Embryonic facial prominence (tissue), 1 donor: Measurements from ENCODE around the gene ANTXR1.

Experiments used
- DNase-seq: peaks from one replicate; pipeline ENCODE4 v3.0.0-alpha.2; 2016; ENCODE audit errors: extremely low spot score

Gene ANTXR1

DNA sequence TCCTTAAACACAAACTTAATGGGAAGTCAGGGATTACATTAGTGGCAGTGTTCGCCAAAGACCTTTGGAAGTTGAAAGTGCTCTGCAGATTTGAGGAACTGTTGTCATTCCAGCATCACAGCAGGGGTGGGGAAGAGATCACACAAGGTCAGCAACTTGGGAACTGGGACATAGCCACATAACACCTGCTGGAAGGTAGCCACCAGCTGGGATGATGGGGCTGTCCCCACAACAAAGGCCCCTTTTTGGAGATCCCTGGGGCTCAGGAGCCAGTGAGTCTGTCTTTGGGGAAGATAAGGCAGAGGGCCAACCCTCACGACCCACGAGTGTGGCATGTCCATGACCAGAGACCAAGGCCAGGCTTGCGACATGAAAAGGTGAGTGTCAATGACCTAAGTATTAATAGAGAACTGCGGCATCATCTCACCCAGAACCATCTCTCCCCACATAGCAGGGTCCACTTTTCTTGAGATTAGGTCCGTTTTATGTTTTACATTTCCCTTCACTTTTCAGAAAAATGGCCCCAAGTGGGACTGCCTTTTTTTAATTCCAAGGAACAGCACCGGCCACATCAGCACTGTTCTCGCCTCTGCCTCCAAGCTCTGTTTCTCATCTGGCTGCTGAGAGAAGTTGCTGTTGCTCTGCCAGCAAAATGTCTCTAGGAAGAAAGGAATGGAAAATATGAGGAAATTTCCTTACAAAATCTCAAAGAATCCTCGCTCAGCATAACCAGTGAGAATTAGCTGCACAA lies 267.1 kb downstream of the ANTXR1 start:
- no peak for DNase-seq

DNA sequence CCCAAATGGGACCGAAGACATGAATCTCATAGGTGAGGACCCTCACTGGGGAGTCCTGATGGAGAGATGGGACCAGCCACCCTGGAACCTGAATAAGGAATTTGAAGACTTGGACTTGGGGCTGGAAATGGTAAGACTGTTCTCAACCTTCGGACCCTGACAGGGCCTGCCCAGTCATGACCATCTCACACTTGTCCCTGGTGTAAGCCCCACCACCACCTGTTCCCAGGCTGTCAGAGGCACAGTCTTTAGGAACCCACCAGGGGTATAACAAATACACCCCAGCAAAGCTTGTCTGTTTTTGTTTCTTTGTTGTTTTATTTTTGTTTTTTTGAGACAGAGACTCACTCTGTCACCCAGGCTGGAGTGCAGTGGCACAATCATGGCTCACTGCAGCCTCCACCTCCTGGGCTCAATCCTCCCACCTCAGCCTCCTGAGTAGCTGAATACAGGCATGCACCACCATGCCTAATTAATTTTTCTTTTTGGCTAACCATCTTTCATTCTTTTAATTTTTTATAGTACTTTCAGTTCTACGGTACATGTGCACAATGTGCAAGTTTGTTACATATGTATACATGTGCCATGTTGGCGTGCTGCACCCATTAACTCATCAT lies 267.9 kb downstream of the ANTXR1 start:
- DNase-seq = no peak

DNA sequence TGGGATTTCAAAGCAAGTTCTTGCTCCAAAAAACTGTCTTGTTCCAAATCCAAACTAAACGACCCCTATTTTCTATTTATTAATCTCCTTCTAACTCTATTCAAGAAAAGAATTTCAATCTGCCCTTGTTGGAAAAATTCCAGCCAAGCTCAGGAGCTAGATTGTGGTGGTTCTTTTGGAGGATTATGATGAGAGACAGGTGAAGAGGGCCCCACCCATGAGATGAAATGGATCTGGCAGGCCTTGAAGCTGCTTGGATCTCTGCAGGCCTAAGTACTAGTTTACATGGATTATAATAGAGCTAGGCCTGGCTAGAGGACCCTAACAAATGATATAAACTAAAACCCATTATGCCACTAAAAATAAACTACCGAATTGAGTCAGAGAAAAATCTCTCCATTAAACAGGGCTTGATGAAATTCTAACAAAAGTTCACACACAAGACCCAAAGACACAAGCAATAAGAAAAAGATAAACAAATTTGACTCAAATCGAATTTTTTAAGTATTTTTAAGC lies 272.5 kb downstream of the ANTXR1 start:
- no peak for DNase-seq

DNA sequence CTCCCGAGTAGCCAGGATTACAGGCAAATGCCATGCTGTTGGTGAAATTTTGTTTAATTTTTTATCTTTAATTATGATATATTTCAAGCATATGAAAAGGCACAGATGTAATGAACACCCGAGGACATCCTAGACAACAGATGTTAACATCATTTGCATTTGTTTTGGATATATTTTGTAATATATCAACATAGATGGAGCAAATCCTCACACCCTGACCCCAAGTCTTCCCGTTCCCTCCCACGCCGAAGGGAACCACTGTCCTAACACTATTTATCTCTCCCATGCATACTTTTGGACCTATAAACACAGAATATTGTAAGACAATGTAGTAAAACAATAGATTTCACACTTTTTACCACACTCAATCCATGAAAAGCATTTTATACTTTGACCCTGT lies 274.6 kb downstream of the ANTXR1 start:
- no peak for DNase-seq

DNA sequence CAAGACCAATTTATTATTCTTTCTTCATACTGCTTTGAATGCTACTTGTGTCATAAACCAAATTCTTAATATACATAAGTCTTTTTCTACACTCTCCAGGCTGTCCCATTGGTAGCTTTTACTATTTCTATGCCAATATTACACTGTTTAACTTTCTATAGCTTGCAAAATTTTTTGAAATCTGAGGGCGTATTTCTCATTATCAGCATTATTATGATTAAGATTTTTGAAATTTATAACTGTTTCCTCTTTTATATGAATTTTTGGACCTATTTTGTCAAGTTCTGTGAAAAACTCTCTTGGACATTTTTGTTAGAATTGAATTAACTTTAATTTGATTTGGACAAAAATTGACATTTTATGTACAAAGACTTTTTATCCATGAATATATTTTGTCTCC lies 275.4 kb downstream of the ANTXR1 start:
- no peak for DNase-seq

DNA sequence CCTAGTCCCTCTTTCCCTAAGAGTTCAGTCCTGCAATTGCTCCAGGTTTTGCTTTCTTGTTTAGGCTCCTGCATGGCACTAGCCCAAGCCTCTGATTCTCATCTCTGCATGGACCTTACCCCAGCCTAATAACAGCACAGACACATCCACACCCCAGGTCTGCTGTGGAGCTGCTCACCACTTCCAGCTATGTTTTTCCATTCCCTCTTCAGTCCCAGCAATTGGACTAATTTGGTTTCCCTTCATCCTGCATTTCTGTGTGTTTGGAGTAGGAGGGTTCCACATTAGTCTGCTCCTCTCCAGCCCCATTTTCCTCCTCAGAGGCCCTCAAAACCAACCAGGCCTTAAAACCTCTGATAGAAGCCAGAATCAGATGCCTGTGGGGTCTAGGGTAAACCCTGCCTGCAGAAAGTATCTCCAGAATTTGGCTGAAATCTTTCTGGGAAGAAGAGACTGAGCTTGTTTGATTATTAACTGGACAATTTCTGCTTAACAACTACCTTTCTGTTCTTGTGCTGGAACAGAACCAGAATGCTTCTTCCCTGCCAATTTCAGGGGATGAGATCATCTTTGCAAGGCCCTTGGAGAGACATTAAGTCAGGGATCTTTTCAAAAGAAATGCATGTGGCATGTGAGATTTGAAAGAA lies 278.1 kb downstream of the ANTXR1 start:
- DNase-seq = no peak

DNA sequence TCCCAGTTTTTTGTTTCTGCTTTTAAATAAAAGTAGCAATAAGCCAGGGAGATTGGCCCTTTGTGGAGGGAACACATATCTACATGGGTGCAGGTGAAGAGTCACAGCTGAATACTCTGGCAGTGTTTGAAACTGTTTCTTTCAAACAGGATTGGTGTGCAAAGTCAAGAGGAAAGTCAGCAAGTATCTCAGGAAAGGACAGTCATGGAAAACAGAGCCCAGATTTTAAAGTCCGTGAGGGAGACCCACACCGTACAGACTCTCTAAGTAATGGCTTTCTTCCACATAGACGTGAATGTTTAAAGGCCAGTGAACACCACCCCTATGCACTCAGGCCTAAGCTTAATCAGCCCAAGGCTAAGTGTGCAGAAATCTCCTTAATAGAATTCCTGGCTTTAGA lies 278.7 kb downstream of the ANTXR1 start:
- DNase-seq = no peak

DNA sequence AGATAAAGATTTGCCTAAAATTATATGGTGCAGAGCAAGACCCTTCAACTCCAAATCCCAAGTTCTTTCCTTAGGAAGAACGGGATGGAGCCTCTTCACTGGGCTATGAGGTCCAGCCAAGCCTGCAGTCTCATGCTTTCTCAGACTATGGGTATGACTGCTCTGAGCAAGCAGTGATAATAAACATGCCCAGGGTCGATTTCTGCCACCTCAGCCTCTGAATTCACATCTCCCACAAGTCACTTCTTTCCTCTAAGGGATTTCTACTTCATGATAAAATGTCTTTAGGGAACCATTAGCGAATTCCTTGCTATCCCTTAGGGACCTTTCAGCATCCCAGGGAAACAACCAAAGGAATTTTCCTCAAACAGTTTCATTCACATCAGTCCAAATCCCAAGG lies 279.3 kb downstream of the ANTXR1 start:
- no peak for DNase-seq

DNA sequence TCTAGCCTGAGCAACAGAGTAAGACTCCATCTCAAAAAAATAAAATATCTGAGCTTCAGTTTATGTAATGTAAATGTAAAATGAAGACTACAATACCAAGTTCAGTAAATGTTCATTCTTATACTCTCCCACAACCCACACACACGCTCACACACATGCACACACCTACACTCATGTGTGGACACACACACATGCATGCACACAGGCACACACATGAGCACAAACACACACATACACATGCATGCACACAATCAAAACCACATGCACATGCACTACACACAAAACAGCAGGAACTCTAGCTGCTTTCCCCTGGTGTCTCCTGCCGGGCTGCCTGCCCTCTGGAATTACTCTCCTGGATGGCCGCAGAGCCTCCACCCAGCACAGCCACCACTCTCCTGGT lies 283.4 kb downstream of the ANTXR1 start:
- DNase-seq = no peak

DNA sequence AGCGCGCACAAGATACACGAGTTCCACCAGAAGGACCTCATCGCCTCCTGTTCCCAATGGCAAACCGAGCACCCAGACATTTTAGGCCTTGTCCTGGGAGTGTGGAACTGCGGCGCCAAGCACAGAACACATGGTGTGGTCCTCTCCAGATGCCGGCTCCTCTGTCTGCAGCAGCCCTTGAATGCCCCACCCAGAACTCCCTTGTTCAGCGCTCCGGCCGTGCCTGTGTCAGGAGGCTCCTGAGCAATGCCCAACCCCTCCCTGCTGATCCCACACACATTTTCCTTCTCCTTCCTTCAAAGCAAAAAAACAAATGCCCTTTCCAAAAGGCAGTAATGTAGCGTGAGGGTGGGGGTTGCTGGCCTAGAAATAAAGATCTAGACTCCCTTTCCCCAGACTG lies 284.2 kb downstream of the ANTXR1 start:
- DNase-seq = no peak

DNA sequence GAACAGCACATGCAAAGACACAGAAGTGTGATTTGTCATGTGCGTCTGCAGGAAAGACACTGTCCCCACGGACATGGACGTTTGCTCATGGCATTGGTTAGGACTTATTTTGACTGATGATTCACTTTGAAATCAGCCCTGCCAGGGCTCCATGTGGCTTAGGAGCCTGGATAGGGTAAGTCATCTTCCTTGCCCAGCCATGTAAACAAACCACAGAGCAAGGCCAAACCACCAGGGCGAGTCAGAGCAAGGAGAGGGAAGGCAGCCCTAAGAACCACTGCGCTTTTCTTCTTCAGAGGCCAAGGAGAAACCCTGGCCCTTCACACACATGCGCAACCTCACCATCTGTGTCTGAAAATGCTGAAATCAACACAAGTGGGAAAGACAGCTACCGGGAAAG lies 285.3 kb downstream of the ANTXR1 start:
- DNase-seq = no peak

DNA sequence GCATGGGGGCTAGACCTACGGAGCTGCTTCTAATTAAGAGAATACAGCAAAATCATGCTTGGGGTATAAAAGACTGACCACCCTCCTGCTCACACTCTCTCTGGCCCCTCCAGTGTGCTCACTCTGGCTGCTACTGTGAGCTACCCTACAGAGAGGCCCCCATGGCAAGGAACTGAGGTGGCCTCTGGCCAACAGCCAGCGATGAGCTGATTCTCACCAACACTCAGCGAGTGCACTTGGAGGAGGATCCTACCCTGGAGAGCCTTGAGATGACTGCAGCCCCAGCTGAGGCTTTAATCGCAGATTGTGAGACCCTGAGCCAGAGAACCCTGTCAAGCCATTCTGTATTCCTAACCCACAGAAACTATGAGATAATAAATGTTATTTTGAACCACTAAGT lies 285.9 kb downstream of the ANTXR1 start:
- DNase-seq = no peak
